HUES6 (cell line): ENCODE data around the gene GAK.
A peak's percentile ranks its signal among the peaks of the same experiment; 100 is the strongest.

Experiments
- H3K27ac ChIP-seq: 2 replicates; pipeline ENCODE4 v1.7.0; 2013; ENCODE audit warnings: low read depth, mild to moderate bottlenecking, low read length, inconsistent platforms
- H3K27me3 ChIP-seq: 2 replicates; pipeline ENCODE4 v1.6.1; 2013; ENCODE audit warnings: low read length; ENCODE audit not compliant: control insufficient read depth, insufficient read depth
- H3K36me3 ChIP-seq: 2 replicates; pipeline ENCODE4 v1.6.1; 2013; ENCODE audit warnings: low read length; ENCODE audit not compliant: control insufficient read depth, insufficient read depth
- H3K4me1 ChIP-seq: 2 replicates; pipeline ENCODE4 v1.6.1; 2013; ENCODE audit warnings: low read length; ENCODE audit not compliant: control insufficient read depth, insufficient read depth
- H3K4me3 ChIP-seq: 2 replicates; pipeline ENCODE4 v1.5.1; 2013; ENCODE audit warnings: low read depth, low read length
- H3K9ac ChIP-seq: one replicate; pipeline ENCODE4 v1.6.1; 2013; ENCODE audit warnings: mild to moderate bottlenecking, low read length
- H3K9me3 ChIP-seq: 2 replicates; pipeline ENCODE4 v1.6.1; 2013; ENCODE audit warnings: low read depth, low read length; ENCODE audit not compliant: control insufficient read depth, insufficient read depth

GAK gene

DNA sequence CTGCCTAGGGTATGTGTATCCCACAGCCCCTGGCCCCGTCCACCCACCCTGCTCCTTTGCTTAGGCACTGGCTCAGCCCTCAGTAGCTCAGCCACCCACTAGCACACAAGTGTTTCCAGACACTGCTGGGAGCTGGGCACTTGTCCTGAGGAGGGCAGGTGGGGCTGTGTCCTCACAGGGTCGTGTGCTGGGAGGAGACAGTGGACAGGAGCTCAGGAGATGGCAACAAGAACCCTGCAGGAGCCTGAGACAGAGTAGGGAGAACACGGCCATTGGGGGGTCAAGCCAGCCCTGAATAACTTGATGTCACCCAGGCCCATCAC lies 100.7 kb downstream of the GAK start:
- H3K4me3 ChIP-seq: no peak overlapping the region
- peaks cover 8% of the 10 kb centered on the region for H3K9me3 ChIP-seq
- no peak overlapping the region for H3K27ac ChIP-seq
- H3K36me3 ChIP-seq: no peaks in the 10 kb centered on the region
- H3K27me3 ChIP-seq: peaks cover 33% of the 10 kb centered on the region
- peaks cover 6% of the 10 kb centered on the region; the same call in 1 of the 2 replicates for H3K4me1 ChIP-seq
- H3K9ac ChIP-seq: no peak overlapping the region

DNA sequence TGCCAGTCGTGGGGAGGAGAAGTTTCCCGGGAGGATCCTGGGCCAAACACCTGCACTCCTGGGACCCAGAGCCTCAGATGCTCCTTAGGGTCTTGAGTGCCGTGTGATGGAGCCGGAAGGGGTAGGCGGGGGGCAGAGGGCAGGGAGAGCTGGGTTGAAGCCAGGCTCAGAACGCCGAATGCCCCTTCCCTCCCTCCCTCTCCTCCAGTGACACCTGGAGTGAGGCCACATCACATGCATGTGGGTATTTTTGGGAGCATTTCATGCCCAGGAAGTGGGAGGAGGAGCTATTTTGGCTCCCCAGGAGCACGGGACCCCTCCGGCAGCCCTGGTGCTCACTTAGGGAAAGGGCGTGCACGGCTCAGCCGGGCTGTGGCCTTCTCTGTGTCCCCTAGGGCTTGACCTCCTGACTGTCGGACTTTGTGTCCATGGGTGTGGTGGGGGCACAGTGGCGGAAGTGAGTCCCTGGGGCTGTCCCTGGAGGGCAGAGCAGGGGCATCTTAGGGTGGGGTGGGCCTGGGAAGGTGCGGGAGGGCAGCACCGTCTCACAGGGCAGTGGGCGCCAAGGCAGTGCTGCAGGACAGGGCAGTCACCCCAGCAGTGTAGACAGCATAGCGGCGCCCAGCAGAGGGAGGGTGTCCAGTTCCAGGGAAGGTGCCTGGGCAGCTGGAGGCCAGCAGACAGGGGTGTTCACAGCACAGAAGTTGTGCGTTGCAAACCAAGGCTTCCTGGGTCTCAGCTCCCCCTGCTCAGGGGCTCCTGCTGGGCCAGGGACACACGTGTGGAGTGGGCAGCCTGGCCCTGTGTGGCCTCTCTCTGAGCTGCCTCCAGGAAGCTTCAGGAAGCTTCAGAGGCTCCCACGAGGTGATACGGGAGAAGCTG lies 101.3 kb downstream of the GAK start:
- H3K9ac ChIP-seq: no peak overlapping the region
- H3K27ac ChIP-seq: no peak overlapping the region
- peaks cover 8% of the 10 kb centered on the region for H3K9me3 ChIP-seq
- H3K27me3 ChIP-seq: peaks cover 33% of the 10 kb centered on the region
- H3K36me3 ChIP-seq: no peaks in the 10 kb centered on the region
- peaks cover 6% of the 10 kb centered on the region; the same call in 1 of the 2 replicates for H3K4me1 ChIP-seq
- H3K4me3 ChIP-seq: no peak overlapping the region

DNA sequence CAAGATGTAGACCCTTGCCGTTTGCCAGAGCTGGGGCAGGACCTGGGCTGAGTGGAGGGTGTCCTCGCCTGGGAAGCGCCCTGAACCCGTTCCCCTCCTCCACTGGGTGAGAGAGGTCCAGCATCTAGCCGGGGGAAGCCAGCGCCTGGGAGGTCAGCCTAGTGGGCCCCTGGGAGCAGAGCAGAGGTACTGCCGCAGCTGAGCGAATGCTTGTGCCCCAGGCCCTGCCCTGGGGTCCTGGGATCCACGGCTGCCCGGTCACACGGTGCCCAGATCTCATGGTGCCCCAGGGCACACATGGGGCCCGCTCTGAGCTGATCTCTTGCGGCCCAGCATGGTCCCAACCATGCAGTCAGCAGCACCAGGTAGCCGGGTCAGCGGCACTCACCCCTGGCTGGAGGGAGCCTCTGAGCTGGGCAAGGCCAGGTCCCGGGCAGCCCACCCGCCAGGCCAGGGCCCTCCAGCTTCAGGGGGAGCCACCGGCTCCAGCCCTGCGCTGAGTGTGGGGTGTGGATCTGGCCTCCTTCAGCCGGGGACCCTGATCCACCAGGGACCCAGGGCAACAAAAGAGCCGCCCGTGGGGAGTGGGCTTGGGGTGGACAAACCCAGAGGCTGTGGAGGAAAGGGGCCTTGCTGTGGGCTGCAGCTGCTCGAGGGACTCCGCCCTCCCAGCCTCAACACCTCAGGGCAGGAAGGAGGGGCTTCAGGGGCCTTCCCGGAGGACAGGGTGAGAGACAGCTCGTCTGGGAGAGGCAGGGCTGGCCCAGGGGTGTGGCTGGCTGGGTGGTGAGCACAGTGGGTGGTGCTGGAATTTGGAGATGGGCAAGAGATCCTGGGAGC lies 102.1 kb downstream of the GAK start:
- Histone ChIP-seq H3K4me3 (no peak overlapping the region), H3K9ac (no peak overlapping the region), H3K27me3 (peaks cover 39% of the 10 kb centered on the region), H3K36me3 (no peaks in the 10 kb centered on the region), H3K27ac (no peak overlapping the region), H3K9me3 (peaks cover 8% of the 10 kb centered on the region), H3K4me1 (peaks cover 6% of the 10 kb centered on the region; the same call in 1 of the 2 replicates)

DNA sequence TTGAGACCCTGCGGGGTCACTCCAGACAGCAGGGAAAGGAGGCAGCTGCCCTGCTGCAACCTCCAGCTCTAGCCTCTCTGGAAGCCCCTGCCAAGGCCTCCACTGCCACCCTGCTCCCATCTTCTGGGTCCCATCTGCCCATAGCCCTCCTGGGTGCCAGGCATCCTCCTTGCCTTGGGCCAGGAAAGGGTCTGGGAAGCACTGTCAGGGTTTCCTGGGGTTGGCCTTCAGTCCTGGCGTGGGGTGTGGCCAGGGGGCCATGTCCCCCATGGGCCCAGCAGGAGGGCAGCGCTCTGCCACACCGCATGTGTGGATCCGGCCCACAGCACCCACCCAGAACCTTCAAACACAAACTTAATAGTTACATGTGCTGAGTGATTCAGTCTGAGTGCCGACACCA lies 102.8 kb downstream of the GAK start:
- H3K9ac ChIP-seq: no peak overlapping the region
- H3K4me1 ChIP-seq: peaks cover 11% of the 10 kb centered on the region
- H3K27ac ChIP-seq: no peak overlapping the region
- H3K9me3 ChIP-seq: peaks cover 8% of the 10 kb centered on the region
- H3K4me3 ChIP-seq: no peak overlapping the region
- H3K36me3 ChIP-seq: no peaks in the 10 kb centered on the region
- H3K27me3 ChIP-seq: peaks cover 46% of the 10 kb centered on the region

DNA sequence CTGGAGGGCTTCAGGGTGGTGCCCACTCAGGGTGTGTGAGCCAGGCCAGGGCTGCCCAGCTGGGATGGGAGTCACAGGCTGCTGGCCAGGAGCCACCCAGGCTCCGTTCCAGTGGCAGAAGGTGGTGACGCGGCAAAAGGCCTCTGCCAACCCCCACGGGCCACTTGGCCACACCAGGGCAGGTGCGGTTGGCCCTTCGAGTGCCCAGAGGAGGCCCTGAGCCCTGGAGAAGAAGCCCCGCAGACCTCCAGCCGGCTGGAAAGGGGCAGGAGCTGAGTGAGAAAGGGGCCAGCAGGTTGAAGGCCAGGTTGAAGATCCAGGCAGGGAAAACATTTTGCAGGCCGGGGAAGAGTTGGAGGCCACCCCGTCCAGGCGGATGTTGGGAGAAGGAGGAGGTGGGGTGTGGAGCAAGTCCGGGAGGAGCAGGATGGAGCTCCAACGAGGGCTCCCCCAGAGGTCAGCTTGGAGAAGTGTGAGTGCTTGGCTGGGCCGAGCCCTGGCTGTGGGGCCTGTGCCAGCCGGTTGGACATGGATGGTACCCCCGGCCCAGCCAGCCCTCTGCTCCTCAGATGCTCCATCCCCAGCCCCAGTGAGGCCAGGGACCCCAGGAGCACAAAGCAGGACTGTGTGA lies 103.4 kb downstream of the GAK start:
- H3K36me3 ChIP-seq: no peaks in the 10 kb centered on the region
- H3K9ac ChIP-seq: no peak overlapping the region
- peaks cover 51% of the 10 kb centered on the region for H3K27me3 ChIP-seq
- H3K4me3 ChIP-seq: no peak overlapping the region
- H3K9me3 ChIP-seq: peaks cover 8% of the 10 kb centered on the region
- H3K27ac ChIP-seq: no peak overlapping the region
- peaks cover 11% of the 10 kb centered on the region for H3K4me1 ChIP-seq

DNA sequence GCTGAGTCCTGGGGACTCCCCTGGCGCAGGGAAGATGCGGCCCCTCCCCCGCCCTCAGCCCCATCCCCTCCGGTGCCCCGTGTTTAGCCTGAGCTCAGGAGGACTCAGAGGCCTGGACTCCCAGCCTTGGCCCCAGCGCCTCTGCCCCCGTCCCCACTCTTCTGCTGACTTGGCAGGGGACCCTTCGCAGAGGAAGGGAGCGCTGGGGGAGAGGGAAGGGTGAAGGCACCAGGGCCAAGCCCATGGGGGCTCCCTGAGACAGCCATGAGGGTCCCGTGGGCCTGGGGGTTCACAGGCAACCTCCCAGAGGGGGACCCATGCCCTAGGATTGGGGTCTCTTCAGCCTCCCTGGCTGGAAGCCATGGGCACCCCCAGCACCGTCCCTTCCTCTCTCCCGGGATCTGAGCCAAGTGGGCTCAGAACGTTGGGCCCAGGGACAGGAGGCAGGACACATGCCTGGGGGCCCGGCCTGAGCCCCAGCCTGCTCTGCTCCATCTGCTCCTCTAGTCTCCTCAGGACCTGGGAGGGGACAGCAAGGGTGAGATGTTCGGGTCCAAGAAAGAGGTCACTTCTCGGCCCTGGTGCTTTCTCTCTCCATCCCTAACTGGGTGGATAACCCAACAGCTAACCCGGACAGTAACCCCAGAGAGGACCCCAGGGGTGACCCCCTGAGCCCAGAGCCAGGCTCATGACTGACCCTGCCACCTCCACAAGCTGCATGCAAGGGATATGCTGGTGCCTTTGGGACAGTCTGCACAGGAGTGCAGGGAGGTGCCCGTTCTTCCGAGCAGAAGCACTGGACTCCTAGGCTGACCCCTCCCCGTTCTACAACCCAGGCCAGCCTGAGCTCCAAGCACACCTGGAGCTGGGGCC lies 104.7 kb downstream of the GAK start:
- H3K9me3 ChIP-seq: peaks cover 8% of the 10 kb centered on the region
- no peaks in the 10 kb centered on the region for H3K36me3 ChIP-seq
- peak overlapping the region; percentile 61 for H3K4me3 ChIP-seq
- H3K27me3 ChIP-seq: peaks cover 65% of the 10 kb centered on the region
- no peak overlapping the region for H3K27ac ChIP-seq
- H3K4me1 ChIP-seq: peaks cover 11% of the 10 kb centered on the region
- H3K9ac ChIP-seq: no peak overlapping the region

DNA sequence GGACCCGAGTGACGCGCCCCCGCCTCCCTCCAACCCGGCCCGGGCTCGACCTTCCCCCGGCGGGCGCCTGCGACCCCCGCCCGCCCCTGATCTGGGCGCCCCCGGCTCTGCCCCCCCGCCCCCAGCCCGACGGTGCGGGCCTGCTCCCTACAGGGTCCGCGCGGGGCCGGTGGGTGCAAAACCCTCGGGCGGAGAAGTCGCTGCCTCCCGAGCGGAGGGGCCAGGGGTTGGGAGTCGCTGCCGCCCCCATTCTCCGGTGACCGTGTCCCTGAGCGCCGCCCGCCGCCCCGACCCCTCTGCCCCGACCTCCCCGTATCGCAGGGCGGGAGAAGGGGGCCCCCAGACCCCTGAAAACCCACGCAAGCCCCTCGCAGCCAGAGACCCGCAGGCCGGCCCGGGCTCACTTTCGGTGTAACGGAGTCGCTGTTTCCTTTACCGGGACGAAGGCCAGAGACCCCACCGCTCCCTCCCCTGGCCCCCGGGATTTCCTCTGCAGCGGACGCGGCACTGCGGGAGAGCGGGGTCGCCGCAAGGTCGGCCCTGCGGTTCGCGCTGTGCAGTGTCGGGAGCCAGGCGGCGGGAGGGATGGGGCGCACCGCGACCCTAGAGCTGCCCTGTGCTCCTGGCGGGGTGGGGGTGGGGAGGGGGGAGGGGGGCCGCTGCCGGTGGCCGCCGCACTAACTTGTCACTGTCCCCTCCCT lies 105.5 kb downstream of the GAK start:
- Histone ChIP-seq H3K36me3 (no peaks in the 10 kb centered on the region), H3K9me3 (peaks cover 6% of the 10 kb centered on the region), H3K4me3 (peak overlapping the region; percentile 61), H3K4me1 (peaks cover 11% of the 10 kb centered on the region), H3K27me3 (peaks cover 72% of the 10 kb centered on the region), H3K9ac (no peak overlapping the region), H3K27ac (no peak overlapping the region)

DNA sequence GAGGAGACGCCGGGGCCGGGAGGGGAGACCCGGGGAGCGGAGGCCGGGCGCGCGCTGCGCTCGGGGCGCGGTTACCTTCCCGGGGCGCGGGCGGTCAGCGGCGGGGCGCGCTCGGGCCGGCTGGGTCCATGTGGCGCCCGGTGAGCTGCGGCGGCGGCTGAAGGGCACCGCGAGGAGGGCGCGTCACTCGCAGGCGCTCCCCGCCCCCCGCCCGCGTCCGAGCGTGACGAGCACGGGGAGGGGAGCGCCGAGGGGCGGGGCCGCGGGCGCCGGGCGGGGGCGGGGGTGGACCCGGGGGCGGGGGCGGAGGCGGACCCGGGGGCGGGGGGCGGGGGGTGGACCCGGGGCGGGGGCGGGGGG lies 106.2 kb downstream of the GAK start, which contains the start of gene CPLX1:
Gene CPLX1 (minus strand): TSS at position 159 of the 360 bp plus-strand sequence. CDS start 1,607 bp downstream, outside the sequence.
- H3K9me3 ChIP-seq: no peaks in the 10 kb centered on the region
- peak within 1 kb of the TSS; percentile 61 for H3K4me3 ChIP-seq
- H3K27ac ChIP-seq: no peak within 1 kb of the TSS
- H3K27me3 ChIP-seq: peaks cover 79% of the 10 kb centered on the region
- H3K4me1 ChIP-seq: peaks cover 11% of the 10 kb centered on the region
- H3K36me3 ChIP-seq: no peaks in the 10 kb centered on the region
- H3K9ac ChIP-seq: no peak within 1 kb of the TSS

DNA sequence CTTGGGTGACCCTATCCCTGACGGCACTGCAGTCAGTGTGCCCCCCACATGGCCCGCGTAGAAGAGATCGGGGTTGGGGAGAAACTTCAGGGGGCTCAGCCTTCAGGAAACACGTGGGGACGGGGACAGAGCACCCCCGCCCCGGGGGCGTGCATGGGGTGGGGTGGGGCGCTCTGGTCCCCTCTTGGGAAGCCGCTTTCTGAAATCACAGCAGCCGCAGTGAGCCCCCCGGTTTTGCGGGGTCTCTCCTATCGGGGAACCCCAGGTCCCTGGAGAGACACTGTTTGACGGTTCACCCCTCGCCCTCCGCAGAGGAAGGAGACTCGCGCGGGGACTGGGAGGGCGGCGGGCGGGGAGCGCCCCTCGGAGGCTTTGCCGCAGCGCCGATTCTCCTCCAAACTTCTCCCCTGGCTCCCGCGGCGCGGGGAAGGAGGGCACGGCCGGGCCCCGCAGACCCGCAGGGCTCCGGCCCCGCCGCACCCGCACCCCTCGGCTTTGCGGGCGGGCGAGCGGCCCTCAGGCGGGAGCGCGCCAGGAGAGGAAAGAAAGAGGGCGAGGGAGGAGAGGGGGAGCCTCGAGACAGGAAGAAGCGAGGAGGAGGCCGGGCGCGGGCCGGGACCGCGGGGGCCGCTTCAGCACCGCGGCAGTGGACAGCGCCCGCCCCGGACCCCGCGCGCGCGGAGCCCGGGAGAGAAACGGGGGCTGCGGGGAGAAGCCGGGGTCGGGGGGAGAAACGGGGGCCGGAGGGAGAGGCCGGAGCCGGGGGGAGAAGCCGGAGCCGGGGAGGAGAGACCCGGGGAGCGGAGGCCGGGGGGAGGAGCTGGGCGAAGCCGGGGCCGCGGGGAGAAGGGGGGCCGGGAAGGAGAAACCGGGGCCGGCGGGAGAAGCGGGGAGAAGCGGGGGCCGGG lies 106.8 kb downstream of the GAK start:
- H3K9me3 ChIP-seq: no peaks in the 10 kb centered on the region
- H3K4me1 ChIP-seq: peaks cover 10% of the 10 kb centered on the region
- H3K36me3 ChIP-seq: no peaks in the 10 kb centered on the region
- peak overlapping the region; percentile 46 for H3K4me3 ChIP-seq
- no peak overlapping the region for H3K27ac ChIP-seq
- H3K27me3 ChIP-seq: peaks cover 86% of the 10 kb centered on the region
- H3K9ac ChIP-seq: no peak overlapping the region
